BLaER1 (cell line): ENCODE measurements around the gene LASP1NB.
"Not testable (repeated sequence)": the region's sequence is repeated elsewhere in the genome, so short reads cannot be mapped to it uniquely, and the experiment has no call there.

Experiments used
- H3K27ac ChIP-seq: shearing (Covaris generic); formaldehyde crosslinking; 2 replicates; pipeline ENCODE4 v1.8.1; 2022
- H3K27me3 ChIP-seq: shearing (Covaris generic); formaldehyde crosslinking; 2 replicates; pipeline ENCODE4 v1.8.1; 2022
- H3K36me3 ChIP-seq: shearing (Covaris generic); formaldehyde crosslinking; 2 replicates; pipeline ENCODE4 v1.8.1; 2022
- H3K4me1 ChIP-seq: shearing (Covaris generic); formaldehyde crosslinking; 2 replicates; pipeline ENCODE4 v1.8.1; 2022
- H3K4me2 ChIP-seq: shearing (Covaris generic); formaldehyde crosslinking; 2 replicates; pipeline ENCODE4 v1.8.1; 2022
- H3K4me3 ChIP-seq: shearing (Covaris generic); formaldehyde crosslinking; 2 replicates; pipeline ENCODE4 v1.8.1; 2022
- H3K9ac ChIP-seq: shearing (Covaris generic); formaldehyde crosslinking; 2 replicates; pipeline ENCODE4 v1.8.1; 2022
- H3K9me3 ChIP-seq: shearing (Covaris generic); formaldehyde crosslinking; 2 replicates; pipeline ENCODE4 v1.8.1; 2022
- H4K20me1 ChIP-seq: shearing (Covaris generic); formaldehyde crosslinking; 2 replicates; pipeline ENCODE4 v1.8.1; 2022
- Cebpa-rat ChIP-seq: shearing (Covaris generic); IDR thresholded peaks from 2 replicates; pipeline ENCODE4 v1.8.1; 2022

Gene LASP1NB

DNA sequence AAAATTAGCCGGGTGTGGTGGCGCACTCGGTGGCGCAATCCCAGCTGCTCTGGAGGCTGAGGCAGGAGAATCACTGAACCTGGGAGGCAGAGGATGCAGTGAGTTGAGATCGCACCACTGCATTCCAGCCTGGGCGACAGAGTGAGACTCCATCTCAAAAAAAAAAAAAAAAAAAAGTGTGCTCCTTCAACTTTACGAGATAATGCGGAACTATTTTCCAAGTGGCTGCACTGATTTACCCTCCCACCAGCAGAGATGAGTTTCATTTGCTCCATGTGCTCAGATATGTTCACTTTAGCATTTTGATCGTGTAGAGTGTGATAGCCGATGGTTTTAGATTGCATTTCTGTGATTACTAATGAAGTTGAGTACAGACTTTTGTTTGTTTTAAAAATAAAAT is 20.0 kb upstream of the LASP1NB start:
- Histone ChIP-seq H4K20me1 (0 out of 2 replicates have a peak, but pooled peaks cover 5% of the 10 kb centered on the region), H3K27ac (0 out of 2 replicates have a peak overlapping the region, but pooled peaks have one; percentile 77), H3K9ac (no peak overlapping the region), H3K36me3 (peaks cover 68% of the 10 kb centered on the region), H3K4me3 (no peak overlapping the region), H3K9me3 (no peaks in the 10 kb centered on the region; the same call in 1 of the 2 replicates), H3K27me3 (no peaks in the 10 kb centered on the region), H3K4me1 (peaks cover 73% of the 10 kb centered on the region), H3K4me2 (peak overlapping the region; percentile 68)
- no peak for TF ChIP-seq Cebpa-rat

- no peaks in the 10 kb centered on the region for H3K27me3 ChIP-seq
- TF ChIP-seq Cebpa-rat = no peak
- no peak overlapping the region for H3K4me3 ChIP-seq
- H3K4me1 ChIP-seq = peaks cover 60% of the 10 kb centered on the region
- peak overlapping the region; percentile 26; the same call in 1 of the 2 replicates for H3K9ac ChIP-seq
- H3K36me3 ChIP-seq = peaks cover 69% of the 10 kb centered on the region
- H3K27ac ChIP-seq = peak overlapping the region; percentile 77
- no peaks in the 10 kb centered on the region; the same call in 1 of the 2 replicates for H3K9me3 ChIP-seq
- H3K4me2 ChIP-seq = peak overlapping the region; percentile 68
- 0 out of 2 replicates have a peak, but pooled peaks cover 5% of the 10 kb centered on the region for H4K20me1 ChIP-seq
Measured at GRCh38 chr17:38906460-38907228, 18.8 kb upstream of the LASP1NB start.

GRCh38 chr17:38907930-38908675 is 17.3 kb upstream of the LASP1NB start:
- H3K4me2 ChIP-seq = peak overlapping the region; percentile 68
- H3K27me3 ChIP-seq = no peaks in the 10 kb centered on the region
- peaks cover 69% of the 10 kb centered on the region for H3K36me3 ChIP-seq
- no peak for TF ChIP-seq Cebpa-rat
- H3K27ac ChIP-seq = peak overlapping the region; percentile 77
- H3K9ac ChIP-seq = peak overlapping the region; percentile 60
- H3K4me1 ChIP-seq = peaks cover 47% of the 10 kb centered on the region
- H3K9me3 ChIP-seq = no peaks in the 10 kb centered on the region; the same call in 1 of the 2 replicates
- no peak overlapping the region for H3K4me3 ChIP-seq
- H4K20me1 ChIP-seq = 0 out of 2 replicates have a peak, but pooled peaks cover 5% of the 10 kb centered on the region

- Histone ChIP-seq H3K36me3 (peaks cover 69% of the 10 kb centered on the region), H3K27me3 (no peaks in the 10 kb centered on the region), H3K9me3 (no peaks in the 10 kb centered on the region; the same call in 1 of the 2 replicates), H3K4me2 (peak overlapping the region; percentile 68), H3K9ac (peak overlapping the region; percentile 60), H4K20me1 (0 out of 2 replicates have a peak, but pooled peaks cover 5% of the 10 kb centered on the region), H3K4me3 (no peak overlapping the region), H3K4me1 (peaks cover 47% of the 10 kb centered on the region), H3K27ac (peak overlapping the region; percentile 77)
- no peak for TF ChIP-seq Cebpa-rat
Measured at GRCh38 chr17:38908676-38909181, 16.7 kb upstream of the LASP1NB start.

GRCh38 chr17:38910325-38910724 is 15.1 kb upstream of the LASP1NB start:
- Histone ChIP-seq H3K36me3 (peaks cover 69% of the 10 kb centered on the region), H4K20me1 (0 out of 2 replicates have a peak, but pooled peaks cover 5% of the 10 kb centered on the region), H3K4me3 (no peak overlapping the region), H3K9me3 (no peaks in the 10 kb centered on the region), H3K27ac (no peak overlapping the region), H3K4me2 (no peak overlapping the region), H3K9ac (no peak overlapping the region), H3K27me3 (no peaks in the 10 kb centered on the region), H3K4me1 (peaks cover 44% of the 10 kb centered on the region)
- no peak for TF ChIP-seq Cebpa-rat

DNA sequence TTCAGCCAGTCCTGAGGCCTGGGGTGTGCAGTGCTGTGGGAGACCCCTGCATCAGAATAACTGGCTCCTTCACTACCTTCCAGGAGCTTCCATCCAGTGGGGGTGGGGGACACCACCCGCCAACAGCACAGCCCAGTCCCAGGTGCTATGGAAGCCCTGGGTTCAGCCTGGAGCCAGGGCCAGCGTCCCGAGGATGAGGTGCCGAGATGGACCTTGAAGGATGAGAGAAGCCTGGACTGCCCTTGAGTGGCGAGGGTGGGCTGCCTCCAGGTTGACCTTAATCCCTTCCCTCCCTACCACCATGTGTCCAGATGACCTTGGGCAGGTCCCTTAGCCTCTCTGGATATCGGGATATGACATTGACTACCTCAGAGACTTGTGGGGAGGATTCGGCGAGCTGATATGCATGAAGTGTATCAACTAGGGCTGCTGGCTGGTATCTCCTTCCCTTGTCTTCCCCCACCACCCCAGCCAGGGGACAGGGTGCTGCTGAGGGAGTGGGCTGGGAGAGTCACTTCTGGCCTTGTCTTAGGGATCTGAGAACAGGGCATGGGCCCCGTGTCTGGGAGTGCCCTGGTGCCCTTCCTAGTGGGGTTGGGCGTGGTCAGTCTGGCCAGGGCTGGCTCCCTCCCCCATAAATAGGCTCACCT is 14.2 kb upstream of the LASP1NB start:
- peaks cover 35% of the 10 kb centered on the region for H3K4me1 ChIP-seq
- no peak overlapping the region for H3K9ac ChIP-seq
- no peaks in the 10 kb centered on the region for H3K27me3 ChIP-seq
- no peak overlapping the region for H3K4me2 ChIP-seq
- H3K36me3 ChIP-seq = peaks cover 77% of the 10 kb centered on the region
- H3K9me3 ChIP-seq = no peaks in the 10 kb centered on the region
- H3K4me3 ChIP-seq = no peak overlapping the region
- H4K20me1 ChIP-seq = no peaks in the 10 kb centered on the region
- TF ChIP-seq Cebpa-rat = no peak
- no peak overlapping the region for H3K27ac ChIP-seq

- not testable (repeated sequence) for H4K20me1 ChIP-seq, H3K9ac ChIP-seq, H3K4me3 ChIP-seq, H3K27ac ChIP-seq, H3K27me3 ChIP-seq, H3K9me3 ChIP-seq, H3K4me2 ChIP-seq
- Histone ChIP-seq H3K4me1 (peaks cover 30% of the 10 kb centered on the region), H3K36me3 (peaks cover 82% of the 10 kb centered on the region)
Measured at GRCh38 chr17:38911731-38912081, 13.7 kb upstream of the LASP1NB start.

DNA sequence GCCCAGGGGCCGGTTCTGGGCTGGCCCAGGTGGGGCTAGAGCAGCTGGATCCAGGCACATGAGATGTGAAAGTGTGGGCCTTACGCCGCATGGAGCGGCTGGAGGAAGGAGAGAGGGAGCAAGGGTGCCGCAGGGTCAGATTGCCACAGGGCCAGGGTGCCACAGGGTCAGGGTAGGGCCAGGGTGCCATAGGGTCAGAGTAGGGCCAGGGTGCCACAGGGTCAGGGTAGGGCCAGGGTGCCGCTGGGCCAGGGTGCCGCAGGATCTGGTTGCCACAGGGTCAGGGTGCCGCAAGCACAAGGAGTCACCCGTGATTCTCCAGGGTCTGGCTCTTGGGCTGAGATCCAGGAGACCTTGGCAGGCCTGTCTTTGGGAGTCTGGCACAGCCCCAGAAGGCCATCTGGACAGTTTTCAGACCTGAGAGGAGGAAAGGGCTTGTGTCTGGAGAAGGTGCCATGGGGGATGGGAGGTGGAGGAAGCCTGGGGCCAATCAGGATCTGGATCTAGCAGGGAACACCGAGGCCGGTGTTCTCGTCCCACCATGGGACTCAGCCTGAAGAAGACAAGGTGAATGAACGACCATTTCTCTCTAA is 13.1 kb upstream of the LASP1NB start:
- H3K9me3 ChIP-seq = no peaks in the 10 kb centered on the region
- TF ChIP-seq Cebpa-rat = no peak
- peaks cover 24% of the 10 kb centered on the region for H3K4me1 ChIP-seq
- no peak overlapping the region for H3K9ac ChIP-seq
- no peak overlapping the region for H3K4me3 ChIP-seq
- H3K27ac ChIP-seq = 0 out of 2 replicates have a peak overlapping the region, but pooled peaks have one; percentile 26
- H3K36me3 ChIP-seq = peaks cover 88% of the 10 kb centered on the region
- H3K4me2 ChIP-seq = no peak overlapping the region
- H3K27me3 ChIP-seq = no peaks in the 10 kb centered on the region
- no peaks in the 10 kb centered on the region for H4K20me1 ChIP-seq
